ENCODE measurements around the gene RNF145.

The RNF145 gene

DNA sequence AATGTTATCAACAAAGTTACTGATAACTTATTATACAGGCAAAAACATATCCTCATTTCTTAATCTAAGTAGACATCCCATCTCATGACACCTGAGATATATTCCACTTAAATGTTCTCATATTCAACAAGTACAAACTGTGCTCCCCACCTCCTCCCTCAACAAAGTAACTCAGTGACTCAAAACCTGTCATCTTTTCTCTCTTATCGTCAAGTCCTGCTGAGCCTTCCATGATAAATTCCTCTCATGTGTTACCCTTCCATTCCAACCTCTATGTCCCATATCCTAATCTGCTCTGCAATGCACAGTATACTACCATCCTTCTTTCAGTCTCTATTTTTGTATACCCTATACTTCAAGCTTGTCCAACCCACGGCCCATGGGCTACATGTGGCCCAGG is 13.6 kb downstream of the RNF145 start:
- DNase-seq = no peak

DNA sequence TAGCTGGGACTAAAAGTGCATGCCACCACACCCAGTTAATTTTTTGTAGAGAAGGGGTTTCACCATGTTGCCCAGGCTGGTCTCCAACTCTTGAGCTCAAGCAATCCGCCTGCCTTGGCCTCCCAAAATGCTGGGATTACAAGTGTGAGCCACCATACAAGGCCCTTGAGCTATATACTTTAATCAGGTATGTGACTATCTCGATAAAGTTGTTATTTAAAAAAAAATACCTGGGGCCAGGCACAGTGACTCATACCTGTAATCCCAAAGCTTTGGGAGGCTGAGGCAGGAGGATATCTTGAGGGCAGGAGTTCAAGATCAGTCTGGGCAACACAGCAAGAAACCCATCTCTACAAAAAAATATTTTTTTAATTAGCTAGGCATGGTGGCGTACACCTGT is 19.2 kb downstream of the RNF145 start:
- DNase-seq = no peak

DNA sequence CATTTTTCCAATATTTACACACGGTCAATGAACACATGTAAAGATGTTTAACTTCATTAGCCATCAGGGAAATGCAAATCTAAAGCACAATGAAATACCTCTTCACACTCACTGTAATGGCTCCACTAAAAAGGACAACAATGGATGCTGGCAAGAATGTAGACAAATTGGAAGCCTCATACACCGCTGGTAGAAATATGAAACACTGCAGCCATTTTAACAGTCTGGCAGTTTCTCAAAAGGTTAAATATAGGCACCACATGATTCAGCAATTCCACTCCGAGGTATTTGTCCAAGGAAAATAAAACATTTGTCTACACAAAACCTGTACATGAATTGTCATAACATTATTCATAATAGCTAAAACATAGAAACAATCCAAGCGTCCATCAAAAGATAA is 20.0 kb downstream of the RNF145 start:
- no peak for DNase-seq

DNA sequence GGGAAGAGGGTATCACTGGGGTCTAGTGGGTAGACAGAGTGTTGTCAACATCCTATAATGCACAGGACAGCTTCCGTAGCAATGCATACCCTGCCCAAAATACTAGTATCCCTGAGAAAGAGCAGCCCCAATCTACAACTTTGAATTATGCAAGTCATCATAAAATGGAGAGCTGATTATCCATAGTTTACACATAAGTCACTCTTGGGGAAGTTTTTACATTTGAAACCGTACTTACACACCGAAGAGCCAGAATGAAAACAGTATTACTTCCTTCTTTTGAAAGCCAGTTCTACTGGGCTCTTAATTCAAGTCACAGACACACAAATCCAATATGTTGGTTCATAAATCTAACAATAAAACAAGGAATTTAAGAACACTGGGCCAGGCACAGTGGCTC is 21.6 kb downstream of the RNF145 start:
- DNase-seq = no peak

DNA sequence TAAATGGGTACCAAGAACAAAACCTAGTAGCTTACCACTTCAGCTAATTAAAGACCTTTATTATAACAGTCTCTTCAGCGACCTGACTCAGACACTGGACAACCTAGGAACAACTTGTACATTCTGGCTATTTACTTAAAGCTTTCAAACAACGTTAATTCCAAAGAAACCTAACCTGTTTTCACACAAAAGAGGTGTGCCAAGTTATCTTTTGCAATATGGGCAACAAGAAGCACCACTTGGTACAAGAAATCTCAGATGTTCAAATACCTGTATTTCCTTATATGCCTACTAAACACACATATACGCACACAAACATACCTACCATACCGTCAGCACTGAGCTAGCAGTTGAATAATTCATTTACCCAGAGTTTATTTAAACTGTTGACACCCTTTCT is 23.0 kb downstream of the RNF145 start:
- DNase-seq = no peak

DNA sequence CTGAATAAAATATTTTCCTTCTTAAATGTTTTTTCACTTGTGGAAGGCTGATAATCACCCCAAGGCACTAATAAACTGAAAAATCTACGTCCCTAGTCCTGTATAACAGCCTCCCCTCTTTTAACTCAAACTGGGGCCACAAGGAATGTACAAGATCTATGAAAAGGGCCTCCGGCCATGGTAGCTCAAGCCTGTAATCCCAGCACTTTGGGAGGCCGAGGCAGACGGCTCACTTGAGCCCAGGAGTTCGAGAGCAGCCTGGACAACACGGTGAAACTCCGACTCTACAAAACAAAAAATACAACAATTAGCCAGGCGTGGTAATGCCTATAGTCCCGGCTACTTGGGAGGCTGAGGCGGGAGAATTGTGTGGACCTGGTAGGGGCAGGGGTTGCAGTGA is 23.6 kb downstream of the RNF145 start:
- no peak for DNase-seq

DNA sequence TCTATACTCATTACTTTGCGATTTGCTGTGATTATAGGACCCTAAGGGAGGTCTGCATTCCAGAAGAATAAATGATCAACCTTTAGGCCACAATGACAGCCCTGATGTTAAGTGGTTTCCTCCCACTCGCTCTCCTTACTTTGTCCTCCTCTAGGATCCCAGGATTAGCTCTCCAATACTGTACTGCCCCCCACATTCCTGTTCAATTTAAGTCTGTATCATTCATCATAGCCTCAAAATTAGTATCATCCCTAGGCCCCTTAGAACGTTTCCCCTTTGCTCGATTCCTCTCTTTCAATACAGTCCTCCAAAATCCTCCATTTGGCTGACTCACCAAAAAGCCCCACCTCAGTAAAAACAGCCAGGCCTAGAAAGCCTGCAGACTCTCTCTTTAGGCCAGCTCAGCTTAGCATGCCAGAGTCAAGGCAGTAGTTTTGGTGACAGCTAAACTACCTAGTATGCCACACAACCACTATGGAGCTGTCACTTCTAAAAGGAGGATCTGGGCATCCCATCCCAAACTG is 24.4 kb downstream of the RNF145 start:
- DNase-seq = no peak

DNA sequence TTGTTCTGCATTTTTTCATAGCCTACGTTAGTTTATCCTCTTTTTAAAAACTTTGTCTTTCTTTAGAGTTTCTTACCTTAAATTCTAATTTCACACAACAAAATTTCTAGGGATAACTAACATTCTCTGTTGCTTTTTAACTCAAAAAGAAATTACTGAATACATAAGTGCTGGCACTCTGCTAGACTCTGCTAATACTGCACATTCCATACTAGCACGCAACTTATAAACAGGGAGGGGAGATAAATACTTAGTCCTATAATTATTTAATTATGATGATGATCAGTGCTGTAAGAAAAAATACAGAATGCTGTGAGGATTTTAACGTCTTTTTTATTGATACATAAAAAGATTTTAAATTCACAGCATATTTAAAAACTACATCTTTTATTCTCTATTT is 25.1 kb downstream of the RNF145 start:
- DNase-seq = no peak

DNA sequence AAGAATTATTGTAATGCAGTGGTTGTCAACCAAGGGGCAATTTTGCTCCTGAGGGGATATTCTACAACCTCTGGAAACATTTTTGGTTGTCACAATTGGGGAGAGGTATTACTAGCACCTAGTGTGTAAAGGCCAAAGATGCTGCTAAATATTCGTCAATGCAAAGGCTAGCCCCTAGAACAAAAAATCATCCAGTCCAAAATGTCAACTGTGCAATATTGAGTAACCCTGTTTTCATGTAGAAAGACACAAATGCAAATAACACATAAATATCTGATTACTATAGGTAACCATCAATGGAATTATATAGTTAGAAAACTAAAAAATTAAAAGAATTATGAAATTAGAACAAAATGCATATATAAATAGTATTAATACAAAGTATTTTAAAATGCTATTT is 26.1 kb downstream of the RNF145 start:
- DNase-seq = no peak

DNA sequence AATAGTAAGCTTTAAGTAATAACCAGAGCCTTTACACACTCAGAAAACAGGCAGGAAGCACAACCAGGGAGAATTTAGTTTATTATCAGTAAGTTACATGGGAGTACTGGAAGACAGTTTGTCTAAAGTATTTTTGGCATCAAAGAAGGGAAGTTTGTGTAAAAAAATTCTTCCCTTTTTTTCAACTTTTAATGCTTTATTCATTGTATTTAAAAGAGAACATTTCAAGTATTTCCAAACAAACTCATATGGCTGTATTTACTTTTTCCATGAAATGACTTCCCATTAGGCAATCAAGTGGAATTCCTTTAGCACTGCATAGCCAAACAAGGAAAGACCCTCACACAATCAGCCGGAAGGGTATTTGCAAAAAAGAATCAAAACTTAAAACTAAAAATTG is 26.7 kb downstream of the RNF145 start:
- no peak for DNase-seq

DNA sequence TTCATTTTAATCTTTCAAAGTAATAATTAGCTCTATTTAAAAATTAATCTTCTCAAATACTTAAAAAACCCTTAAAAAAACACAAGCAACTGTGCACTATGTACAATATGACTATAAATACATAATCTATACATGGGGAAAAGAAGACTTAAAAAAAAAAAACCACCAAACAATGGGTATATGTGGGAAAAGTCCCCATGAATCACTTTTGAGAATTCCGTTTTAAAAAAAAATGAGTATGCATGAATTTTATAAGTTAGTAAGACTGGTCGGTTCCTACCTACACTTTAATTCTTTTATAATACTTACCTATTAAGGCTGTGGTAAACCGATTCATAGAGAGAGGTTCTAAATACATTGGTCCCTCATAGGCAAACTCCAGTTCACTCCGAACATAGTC is 27.7 kb downstream of the RNF145 start:
- DNase-seq = no peak

DNA sequence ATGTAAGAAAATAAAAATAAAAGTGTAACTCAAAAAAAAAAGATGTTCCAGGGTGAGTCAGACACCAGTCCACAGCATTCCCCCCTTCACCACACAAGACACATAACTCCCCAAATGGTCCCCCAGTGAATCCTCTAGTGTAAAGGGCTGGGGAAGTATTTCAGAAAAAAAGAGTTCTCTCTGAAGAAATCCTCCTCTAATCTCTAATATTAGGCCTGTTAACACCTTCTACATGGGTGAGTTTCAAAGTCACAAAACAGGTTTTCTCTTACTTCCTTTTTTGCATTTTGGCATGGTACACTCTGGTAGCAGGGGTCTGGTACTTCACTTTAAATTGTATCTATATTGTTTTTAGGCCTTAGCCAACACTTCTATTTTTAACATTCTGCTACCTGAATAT is 28.2 kb downstream of the RNF145 start:
- DNase-seq = no peak

DNA sequence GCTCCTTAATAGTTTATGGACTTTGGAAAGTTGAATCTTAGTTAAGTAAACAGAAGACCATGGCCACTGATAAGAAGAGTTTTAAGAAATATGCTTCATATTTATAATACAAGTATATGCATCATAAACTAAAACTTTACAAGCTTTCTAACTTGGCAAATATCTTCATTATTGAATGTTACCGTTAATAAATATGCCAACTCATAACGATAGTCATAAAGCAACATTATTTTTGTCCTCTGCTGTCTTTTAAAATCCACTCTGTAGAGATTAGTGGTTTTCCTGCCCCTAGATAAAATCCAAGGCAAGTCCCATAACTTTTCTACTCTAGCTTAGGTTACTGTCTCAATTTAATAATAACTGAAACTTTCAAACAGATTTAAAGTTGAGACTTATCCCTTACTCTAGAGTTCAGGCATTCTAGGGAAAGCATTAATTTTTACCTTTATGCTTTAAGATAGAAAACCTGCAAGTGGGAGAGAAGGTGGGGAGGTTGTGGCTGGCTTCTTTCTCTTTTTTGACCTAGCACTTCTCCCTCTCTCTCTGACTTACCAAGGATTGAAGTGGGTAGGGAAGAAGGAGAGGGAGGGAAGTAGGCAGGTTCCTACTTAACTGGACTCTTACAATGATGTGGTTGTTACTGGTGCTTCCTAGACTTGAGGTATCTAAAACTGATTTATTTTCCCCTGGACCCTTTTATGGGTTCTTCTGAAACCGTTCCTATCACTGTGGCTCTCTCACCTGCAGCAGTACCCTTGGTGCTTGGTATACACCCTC is 29.6 kb downstream of the RNF145 start:
- DNase-seq = no peak

DNA sequence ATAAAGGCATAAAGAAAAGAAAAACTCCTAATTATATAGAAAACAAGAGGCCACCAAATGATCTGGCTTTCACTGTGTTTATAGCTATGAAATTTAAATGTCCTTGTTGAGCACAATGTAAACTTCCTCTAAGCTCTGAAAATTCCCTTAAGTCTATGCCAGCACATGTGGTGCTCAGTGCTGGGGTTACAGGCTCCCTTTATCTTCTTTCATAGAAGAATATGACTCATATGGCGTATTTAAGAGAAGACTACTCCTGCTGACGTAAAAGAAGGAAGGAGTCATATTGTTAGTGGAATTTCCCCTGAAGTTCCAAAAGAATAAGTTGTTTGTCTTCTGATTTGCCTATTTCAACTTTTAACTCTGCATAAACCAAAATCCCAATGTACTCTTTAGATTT is 30.4 kb downstream of the RNF145 start:
- no peak for DNase-seq

DNA sequence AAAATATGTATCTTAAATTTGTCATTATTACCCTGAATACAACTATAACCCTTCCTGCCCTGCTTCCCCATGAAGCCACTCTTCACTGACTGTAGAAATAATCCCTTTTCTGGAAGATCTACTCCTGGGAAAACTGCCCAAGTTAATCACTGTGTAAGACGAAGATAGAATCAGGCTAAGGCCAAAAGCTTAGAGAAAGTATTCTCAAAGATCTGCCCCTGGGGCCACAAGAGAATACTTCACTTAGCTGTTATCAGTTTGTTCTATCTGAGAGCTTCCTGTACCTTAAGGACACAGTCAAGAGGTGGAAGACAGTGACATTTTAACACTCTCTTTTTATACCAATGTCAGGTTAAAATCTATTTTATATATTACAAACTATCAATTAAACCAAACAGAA is 33.8 kb downstream of the RNF145 start:
- no peak for DNase-seq

DNA sequence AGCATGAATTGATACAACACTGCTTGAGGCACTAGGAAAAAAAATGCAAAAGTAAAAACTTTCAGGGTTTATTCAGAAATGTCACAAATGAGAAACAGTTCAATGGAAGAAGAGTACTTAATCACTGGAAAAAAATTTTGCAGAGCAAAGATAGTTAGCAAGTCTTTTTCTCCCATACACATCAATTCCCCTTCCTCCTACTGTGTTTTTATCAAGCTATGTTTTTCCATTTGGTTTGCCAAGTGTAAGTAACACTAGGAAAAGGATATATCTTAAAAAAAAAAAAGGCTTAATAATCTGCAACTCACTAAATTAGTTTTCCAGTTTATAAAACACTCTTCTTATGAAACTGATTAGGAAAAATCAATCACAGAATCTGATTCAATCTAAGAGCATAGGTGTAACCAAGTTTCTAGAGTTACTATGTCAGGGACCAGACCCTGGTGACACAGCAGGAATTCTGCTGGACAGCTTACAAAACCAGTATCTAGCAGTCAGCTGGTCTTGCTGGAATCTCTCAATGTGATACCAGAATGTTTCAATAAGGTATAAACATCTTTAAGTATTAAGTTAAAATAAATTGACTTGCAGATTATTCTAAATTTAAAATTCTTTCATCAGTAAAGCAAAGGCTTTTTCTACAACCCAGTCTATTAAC is 34.7 kb downstream of the RNF145 start:
- DNase-seq = no peak

DNA sequence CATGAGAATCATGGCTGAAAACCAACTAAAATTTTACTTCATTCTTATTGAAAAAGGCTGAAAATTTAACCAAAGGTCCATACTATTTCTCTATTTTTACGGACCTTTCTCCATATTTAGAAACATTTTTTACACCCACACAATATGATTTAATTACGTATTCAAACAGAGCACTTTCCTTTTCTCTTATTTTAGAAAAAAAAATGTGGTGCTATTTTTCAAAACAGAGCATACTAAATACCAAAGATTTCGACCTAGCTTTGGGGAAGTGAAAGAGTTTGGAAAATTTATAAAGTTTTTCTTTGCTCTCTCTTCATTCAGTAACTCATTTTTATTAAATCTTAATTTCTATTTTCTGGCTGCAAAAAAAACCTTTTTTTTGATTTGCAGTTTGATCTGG is 38.1 kb downstream of the RNF145 start:
- DNase-seq = no peak

DNA sequence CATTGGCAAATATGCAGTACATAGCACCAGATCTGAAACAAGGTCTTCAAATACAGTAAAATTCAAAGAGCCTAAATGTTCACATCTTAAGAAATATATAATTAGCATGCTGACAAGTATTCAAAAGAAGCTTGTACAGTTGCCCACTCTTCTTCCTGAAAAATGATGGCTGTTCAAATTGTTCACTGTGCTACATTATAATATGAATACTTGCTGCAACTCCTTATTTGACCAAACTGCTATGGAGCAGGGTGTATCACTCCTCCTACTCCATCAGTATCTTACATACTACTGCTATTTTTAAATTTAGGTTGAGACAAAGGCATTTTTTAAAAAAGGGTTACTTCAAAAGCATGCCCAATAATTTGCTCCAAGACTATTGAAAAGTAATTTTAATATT is 39.3 kb downstream of the RNF145 start:
- no peak for DNase-seq

DNA sequence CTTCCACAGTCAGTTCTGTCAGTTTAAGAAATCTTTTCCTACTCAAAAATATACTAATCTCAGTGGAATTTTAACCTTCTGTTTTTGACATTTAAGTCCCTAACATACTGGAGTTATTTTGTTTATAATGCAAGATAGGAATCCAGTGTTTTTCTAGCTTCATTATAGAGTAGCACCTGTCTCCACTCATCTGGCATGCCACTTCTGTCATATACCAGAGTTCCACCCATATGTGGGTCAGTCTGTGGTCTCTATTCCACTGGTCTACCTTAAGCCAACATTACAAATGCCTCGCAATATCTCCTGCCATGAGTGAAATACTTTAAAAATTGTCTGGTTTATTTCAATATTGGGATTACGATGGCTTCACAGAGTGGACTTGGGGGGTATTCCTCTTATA is 42.9 kb downstream of the RNF145 start:
- no peak for DNase-seq

DNA sequence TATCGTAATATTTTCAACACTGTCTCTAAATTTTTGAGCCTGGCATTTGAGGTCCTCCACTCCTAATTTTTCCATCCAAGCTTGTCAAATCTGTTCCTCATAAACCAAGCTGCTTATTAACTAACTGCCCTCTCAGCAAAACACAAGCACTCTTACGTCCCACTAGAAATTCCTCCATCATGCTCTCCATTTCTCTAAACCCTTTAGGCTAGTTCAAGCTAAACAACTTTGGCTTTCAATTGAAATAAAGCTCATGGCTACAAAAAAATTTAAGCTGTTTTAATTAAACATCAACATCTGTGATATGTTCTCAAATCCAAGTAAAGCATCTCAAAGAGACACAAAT is 45.7 kb downstream of the RNF145 start:
- DNase-seq = no peak

DNA sequence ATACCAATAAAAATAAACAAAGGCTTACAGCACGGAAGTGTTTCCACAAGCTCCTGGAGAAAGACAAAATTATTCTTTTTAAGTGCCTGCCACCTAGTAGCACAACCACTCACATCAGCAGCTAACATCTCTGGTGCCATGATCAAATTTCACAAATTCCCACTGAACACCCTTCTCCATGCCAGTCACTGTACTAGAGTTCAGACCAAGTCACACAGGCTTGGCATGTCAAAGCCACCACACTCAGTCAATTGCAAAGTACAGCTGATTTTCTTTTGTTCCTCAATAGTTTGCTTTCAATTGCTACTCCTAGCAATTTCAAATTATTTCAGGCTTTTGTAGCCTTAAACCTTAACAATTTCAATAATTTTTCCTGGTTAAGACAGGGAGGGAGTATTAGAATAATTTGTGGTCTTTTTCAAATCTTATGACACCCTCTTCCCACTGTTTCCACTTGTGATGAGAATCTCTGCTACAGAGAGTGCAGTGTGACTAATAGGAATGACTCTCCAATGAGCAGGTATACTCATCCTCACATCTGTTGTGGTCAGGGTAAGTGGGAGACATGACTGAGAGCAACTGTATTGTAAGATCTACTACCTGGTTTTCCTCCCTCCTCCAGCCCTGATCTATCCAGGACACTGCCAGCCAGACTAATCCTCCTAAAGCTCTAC is 46.2 kb downstream of the RNF145 start:
- DNase-seq = no peak

DNA sequence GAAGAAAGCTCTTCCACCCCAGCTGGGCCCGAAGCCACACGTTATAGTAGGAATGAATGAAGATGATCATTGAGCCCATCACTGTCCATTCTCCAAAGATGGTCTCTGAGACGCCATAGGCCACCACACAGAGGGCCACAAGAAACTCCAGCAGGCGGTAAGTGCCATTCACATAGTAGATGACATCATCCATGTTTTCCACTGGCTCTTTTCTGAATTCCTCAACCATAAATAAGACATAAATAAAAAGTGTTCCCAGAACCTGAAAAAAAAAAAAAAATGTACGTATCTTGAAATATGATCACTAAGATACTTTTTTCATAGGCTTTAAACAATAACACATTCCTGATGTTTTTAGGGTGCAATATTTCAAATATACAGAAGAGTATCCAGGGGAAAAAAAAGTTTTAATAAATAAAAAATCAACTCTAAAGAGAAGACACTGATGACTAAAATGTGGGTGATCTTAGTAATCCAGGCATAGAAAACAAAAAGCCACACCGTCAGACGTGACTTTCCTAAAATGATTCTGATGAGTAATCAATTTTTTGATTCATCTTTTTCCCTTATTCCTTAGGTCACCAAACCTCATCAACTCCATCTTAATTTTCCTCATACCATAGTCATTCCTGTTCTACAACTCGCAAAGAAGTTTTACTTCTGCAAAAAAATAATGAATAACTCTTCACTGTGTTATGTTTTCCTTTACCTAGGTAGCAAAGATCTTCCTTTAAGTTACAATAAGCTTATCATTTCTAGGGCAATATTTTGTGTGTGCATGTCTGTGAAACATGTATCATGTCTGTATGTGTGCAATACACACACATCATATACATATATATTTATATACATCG is 47.8 kb downstream of the RNF145 start:
- DNase-seq = no peak

Data from hypothalamus (tissue), 51 donors.